ENCODE results near the gene MYO10. TPM values are rescaled to one million over a fixed set of nuclear protein-coding genes. Genes with fewer than 3 reads are reported as not detected.

MYO10 gene
- total RNA-seq, 1 experiment from 2014 or later = 40.2 TPM

- no peak for DNase-seq (ENCODE audit: low spot score)
Observed at GRCh38 chr5:16918156-16918555, 17.9 kb downstream of the MYO10 start.

GRCh38 chr5:16916262-16916878 is 19.7 kb downstream of the MYO10 start:
- DNase-seq (ENCODE audit: low spot score) = peak; percentile 38

DNA sequence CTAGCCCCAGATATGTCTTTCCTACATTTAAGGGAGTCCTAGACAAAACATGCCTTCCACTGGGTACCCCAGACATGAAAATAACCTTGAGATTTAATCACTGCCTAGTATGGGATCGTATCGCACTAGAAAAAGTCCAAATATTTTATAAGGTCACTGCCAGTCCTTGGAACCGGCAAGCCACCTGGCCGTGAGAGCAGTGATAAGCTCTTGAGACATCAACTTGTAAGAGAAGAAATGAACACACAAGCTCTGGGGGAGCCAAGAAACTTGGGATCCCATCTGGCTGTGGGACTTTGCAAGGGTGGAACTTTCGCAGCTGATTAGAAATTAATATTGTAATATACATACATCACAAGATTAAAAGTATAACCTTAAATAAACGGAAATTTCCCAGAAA is 21.5 kb downstream of the MYO10 start:
- no peak for DNase-seq (ENCODE audit: low spot score)

DNA sequence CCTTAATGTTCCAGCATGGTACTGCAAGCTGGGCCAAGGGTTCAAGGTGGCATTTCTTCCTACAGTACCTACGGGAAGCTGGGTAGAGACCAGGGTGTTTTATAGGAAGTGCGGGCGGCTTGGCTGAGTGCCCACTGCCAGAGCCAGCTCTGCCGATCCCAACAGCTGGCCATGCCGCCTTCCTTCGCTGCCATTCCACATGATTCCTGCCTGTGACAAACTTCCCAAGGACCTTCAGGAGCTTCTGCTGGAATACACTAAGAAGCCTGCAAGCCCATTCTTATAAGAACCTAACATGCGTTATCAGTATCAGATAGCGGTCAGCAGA is 22.0 kb downstream of the MYO10 start:
- DNase-seq (ENCODE audit: low spot score) = no peak

DNA sequence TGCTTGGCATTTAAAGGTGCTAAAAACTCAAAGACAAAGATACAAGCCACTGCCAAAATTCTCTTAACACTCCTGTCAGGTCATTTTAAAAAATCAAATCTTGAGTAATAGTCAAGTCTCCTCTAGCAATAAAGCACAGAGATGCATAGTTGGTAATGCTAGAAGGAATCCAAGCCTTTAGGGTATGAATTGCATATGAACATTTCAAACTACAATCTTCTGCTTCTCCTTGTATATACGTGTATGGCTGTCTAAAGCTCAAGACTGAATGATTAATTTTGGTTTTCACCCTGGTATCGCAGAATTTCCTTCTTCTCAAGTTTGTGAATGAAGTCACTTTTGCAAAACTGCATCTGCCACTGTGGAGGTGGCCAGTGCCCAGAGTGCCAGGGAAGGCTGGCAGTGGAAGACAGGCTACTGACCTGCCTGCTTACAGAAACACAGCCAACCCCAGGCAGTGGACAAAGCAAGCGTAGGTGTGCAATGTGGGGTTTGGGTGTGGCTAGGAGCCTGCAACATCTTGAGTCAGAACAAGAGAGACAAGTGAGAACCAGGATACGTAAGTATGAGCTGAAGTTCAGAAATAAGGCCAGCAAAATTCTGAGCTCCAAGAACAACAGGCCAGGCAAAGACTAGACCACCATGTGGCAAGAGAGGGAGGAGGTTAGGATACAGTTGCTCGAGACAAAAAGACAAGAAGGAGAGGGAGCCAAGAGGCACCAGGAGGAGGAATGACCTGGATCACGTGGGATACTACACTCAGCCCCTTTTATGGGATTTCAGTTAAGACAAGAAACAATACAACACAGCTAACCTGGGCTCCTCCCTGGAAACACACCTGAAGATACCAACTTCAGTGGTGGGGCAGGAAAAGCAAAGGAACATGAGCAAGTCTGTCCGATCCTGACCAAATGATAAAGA is 22.6 kb downstream of the MYO10 start:
- peak; percentile 75 for DNase-seq (ENCODE audit: low spot score)

GRCh38 chr5:16912080-16912479 is 24.0 kb downstream of the MYO10 start:
- DNase-seq (ENCODE audit: low spot score) = no peak

DNA sequence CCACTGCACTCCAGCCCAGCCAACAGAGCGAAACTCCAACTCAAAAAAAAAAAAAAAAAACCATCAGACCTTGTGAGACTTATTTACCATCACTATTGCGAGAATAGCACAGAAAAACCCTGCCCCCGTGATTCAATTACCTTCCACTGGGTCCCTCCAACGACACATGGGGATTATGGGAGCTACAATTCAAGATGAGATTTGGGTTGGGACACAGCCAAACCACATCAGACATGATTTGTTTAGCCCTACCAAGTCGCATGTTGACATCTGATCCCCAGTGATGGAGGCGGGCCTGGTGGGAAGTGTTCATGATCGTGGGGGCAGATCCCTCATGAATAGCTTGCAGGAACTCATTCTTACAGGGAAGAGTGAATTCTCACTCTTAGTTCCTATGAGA is 26.6 kb downstream of the MYO10 start:
- no peak for DNase-seq (ENCODE audit: low spot score)

GRCh38 chr5:16907270-16907669 is 28.8 kb downstream of the MYO10 start:
- no peak for DNase-seq (ENCODE audit: low spot score)

DNA sequence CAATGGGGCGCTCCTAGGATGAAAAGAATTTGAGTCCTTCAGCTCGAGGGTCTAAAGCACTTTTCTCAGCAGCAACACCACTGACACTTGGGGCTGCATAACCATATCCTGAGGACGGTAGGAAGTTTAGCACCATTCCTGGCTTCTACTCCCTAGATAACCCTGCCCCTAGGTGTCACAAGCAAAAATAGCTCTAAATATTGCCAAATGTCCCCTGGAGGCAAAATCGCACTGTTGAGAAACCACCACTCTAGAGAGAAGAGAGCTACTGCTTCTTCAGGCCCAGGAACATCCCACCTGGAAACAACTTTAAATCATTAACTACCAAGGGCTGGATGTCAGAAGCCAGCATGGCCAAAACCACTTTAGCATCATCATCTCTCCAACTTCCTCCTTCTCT is 29.8 kb downstream of the MYO10 start:
- DNase-seq (ENCODE audit: low spot score) = no peak

- DNase-seq (ENCODE audit: low spot score) = no peak
Observed at GRCh38 chr5:16903480-16904300, 32.4 kb downstream of the MYO10 start.

DNA sequence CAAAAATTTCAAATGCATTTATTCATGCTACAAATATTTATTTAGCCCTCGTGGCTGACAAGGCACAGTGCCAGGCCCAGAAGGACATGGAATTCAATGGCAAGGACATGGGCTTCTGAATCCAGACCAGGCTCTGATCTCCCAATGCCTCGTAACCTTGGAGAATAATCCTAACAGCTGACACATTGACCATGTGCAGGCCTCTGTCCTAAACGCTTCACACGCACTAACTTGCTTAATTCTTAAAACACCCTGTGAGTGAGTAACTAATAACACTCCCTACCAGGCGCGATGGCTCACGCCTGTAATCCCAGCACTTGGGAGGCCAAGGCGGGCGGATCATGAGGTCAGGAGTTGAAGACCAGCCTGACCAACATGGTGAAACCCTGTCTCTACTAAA is 33.2 kb downstream of the MYO10 start:
- no peak for DNase-seq (ENCODE audit: low spot score)

DNA sequence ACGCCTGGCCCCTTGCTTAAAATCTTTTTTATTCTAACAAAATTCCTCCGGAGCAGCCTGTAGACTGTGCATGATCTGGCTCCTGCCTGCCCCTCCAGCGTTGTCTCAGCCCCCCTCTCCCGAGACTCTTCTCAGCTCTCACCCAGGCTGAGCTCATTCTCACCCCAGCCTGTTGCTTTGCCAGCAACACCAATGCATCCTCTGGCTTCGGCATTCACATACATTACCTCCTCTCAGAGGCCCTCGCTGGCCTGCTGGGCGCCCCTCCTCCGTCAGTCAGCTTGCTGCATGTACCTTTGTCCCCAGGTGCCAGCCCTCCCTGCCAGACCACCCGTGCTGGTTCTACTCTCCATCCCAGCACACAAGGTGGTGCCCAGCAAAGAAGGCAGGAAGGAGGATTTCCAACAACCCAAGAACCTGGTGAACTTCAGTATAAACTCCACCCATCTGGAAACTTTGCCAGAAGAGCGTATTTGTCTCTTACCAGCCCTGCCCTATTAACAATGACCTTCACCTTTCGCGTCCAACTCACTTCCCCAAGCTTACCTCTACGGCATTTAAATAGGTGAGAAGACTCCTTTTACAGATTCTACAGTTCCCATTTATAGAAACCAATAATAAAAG is 35.0 kb downstream of the MYO10 start:
- no peak for DNase-seq (ENCODE audit: low spot score)

DNA sequence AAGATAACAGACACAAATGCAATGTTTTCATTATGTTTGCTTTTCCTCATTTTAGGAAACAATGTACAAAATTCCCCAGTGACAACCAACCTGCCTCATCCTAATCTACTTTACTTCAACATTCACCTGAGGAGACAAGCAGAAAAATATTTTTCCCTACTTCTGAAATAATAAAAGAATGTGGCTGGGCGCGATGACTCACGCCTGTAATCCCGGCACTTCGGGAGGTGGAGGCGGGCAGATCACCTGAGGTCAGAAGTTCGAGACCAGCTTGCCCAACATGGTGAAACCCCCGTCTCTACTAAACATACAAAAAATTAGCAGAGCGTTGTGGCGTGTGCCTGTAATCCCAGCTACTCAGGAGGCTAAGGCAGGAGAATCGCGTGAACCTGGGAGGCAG is 36.9 kb downstream of the MYO10 start:
- no peak for DNase-seq (ENCODE audit: low spot score)

DNA sequence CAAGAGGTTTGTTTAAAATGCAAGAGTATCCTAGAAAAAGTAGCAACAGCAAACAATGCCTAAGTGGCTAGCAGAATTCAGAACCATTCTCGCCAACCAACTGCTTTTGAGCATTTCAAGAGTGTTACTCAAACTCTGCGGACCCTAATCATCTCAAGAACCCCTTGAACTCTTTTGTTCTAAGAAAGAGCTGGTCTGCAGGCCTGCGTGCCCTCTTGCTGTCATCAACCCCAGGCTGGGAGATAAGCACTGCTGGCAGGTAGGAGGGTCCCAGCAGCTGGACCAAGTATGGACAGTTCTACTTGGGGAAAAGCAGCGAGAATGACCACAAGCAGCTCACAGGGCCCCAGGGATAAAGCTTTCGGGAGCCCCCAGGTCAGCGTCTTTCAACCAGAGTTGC is 38.3 kb downstream of the MYO10 start:
- no peak for DNase-seq (ENCODE audit: low spot score)

GRCh38 chr5:16897284-16897704 is 38.8 kb downstream of the MYO10 start:
- peak; percentile 60 for DNase-seq (ENCODE audit: low spot score)

DNA sequence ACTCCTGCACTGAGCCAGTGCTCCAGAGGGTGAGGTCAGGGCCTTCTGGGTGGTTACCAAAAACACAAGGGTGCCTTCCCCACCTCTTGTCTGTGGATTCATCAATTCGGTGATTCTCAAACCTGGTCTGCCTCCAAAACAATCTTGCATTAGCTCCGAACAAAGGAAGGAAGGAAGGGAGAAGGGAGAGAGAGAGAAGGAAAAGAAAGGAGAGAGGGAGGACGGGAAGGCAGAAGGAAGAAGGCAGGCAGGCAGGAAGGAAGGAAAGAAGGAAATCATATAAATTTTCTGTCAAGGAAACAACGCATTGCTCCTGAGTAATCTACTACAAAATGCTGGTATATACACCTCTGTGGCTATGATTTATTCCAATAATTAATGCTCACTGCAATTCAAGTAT is 39.3 kb downstream of the MYO10 start:
- no peak for DNase-seq (ENCODE audit: low spot score)

DNA sequence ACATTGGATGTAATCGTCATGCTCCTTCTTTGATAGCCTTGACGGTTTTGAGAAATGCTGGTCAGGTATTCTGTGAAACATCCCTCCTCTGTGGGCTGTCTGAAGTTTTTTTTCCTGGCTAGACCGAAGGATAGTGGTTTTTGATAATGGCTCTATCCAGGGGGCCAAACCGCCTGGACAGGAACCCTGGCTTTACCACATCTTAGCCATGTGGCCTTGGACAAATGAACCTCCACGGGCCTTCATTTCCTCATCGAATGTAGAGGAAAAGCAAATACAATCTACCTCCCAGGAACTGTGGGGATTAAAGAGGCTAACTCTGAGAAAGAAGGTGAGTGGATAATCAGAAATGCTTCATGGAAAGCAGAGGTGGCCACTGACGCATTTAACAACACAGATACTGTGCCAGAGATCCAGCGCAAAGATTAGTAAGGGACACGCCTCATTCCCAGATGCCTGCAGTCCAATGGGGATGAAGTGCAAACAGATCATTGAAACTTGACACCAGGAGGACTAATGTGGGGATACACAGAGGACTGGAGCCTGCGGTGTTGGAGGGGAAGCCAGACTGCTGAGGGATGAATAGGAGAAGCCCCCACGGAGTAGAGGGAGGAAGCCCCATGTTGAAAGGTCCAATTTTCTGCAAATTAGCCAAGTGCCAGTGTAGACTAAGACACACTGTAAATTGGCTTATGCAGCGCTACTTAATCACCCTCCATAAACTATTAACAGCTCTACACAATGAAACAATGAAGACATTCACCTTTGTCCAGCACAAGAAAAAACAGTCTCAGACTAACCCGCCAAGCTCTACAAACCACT is 41.6 kb downstream of the MYO10 start:
- DNase-seq (ENCODE audit: low spot score) = peak; percentile 97

GRCh38 chr5:16891033-16891432 is 45.1 kb downstream of the MYO10 start:
- DNase-seq (ENCODE audit: low spot score) = no peak

GRCh38 chr5:16889972-16890519 is 46.0 kb downstream of the MYO10 start:
- no peak for DNase-seq (ENCODE audit: low spot score)

DNA sequence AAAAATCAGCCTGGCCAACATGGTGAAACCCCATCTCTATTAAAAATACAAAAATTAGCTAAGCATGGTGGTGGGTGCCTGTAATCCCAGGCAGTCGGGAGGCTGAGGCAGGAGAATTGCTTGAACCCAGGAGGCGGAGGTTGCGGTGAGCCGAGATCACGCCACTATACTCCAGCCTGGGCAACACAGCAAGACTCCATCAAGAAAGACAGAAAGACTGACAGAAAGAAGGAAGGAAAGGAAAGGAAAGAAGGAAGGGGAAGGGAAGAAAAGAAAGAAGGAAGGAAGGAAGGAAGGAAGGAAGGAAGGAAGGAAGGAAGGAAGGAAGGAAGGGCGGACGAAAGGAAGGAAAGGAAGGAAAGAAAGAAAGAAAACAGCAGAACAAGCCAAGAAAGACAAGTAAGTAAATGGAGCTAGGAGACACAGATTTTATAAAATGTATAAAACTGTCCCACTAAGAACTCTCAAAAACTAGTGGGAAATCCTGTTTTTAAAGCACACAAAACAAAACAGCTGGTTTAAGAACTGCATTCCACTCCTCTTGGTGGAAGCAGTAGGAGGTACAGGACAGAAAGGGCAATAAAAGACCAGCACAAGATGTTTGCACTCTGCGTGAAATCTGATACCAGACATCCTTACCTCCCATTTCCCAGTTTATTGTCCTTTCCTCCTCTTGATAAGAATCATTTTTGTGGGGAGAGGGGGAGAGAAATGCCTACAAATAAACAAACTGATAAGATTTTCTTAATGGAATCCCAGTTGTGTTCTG is 46.7 kb downstream of the MYO10 start:
- peak; percentile 69 for DNase-seq (ENCODE audit: low spot score)
